ENCODE results near the gene ATP6V1G2. TPM values are rescaled to one million over a fixed set of nuclear protein-coding genes. Genes with fewer than 3 reads are reported as not detected.

The ATP6V1G2 gene
- total and polyA plus RNA-seq, 2 of the 4 experiments (the other 2 are of a cell fraction) = 1.4 to 6.5 TPM

DNA sequence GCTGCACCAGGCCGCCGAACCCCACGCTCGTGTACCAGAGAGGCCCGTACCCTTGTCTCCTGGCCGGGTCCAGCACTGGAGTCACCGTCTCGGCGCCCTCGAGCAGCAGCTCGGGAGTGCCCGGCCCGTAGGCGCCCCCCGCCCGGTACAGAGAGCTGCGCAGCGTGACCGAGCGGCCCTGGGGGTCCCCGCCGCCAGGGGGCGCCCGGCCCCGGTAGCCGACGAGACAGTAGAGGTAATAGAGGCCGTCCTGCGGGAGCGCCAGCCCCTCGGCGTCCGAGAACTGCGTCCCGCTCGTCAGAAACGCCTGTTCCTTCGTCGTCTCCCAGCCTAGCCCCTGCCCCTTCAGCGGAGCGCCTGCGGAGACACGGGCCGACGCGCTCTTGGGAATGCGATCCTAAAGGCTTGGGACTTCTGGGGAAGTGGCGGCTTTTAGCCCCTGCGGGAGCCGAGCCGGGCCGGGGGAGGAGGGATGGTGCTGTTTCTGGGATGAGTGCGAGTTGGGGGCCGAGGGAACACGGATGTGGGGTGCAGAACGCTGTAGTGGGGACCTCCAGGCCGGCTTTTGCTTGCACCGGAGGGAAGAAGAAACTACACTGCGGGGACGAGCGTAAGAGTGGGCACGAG, 34.5 kb upstream of the ATP6V1G2 start:
- intact Hi-C loops (cut with micrococcal nuclease) = loop anchor here (2.0 to 5.0 kb wide), 2 partner anchors 18 to 34 kb away; partner anchors contain the start of genes ATP6V1G2 and NFKBIL1
- Histone ChIP-seq H4K5ac (ENCODE audit: low read depth, low read length) (peak overlapping the region; percentile 62), H3K9me3 (ENCODE audit: control insufficient read depth, insufficient read depth, low read length) (no peaks in the 10 kb centered on the region), H3K18ac (ENCODE audit: low read depth, low read length) (peak overlapping the region; percentile 33; the same call in 1 of the 2 replicates), H3K27ac (ENCODE audit: insufficient read depth, low read length) (peak overlapping the region; percentile 58; the same call in 1 of the 2 replicates), H2AFZ (replicated peaks; ENCODE audit: low read length, poor library complexity) (peak overlapping the region; percentile 98), H4K91ac (ENCODE audit: insufficient read depth, low read depth, low read length) (peak overlapping the region; percentile 48; the same call in 1 of the 2 replicates), H3K9me1 (ENCODE audit: insufficient read depth, low read length) (no peaks in the 10 kb centered on the region; the same call in 1 of the 2 replicates), H3K27me3 (ENCODE audit: control insufficient read depth, insufficient read depth, low read length) (peaks cover 12% of the 10 kb centered on the region), H3K9ac (ENCODE audit: low read depth, low read length) (peak overlapping the region; percentile 77), H2AK5ac (ENCODE audit: low read depth, low read length) (no peak overlapping the region; the same call in 1 of the 2 replicates), H2BK15ac (ENCODE audit: low read depth, low read length) (no peak overlapping the region), H2BK20ac (ENCODE audit: low read depth, low read length) (no peak overlapping the region), H3K23ac (ENCODE audit: low read depth, low read length) (peak overlapping the region; percentile 86), H2BK120ac (ENCODE audit: low read depth, low read length) (peak overlapping the region; percentile 59; the same call in 1 of the 2 replicates), H3K36me3 (ENCODE audit: control insufficient read depth, insufficient read depth, low read length) (no peaks in the 10 kb centered on the region), H2BK5ac (ENCODE audit: low read depth, low read length, poor library complexity, severe bottlenecking) (no peak overlapping the region), H2AK9ac (replicated peaks; ENCODE audit: low read depth, low read length, poor library complexity) (peak overlapping the region; percentile 69), H3K4me1 (ENCODE audit: control insufficient read depth, insufficient read depth, low read length) (peaks cover 4% of the 10 kb centered on the region; the same call in 1 of the 2 replicates), H3K56ac (ENCODE audit: extremely low read depth, insufficient read depth, low read length) (peak overlapping the region; percentile 52; the same call in 1 of the 2 replicates), H4K20me1 (ENCODE audit: insufficient read depth, low read length) (no peaks in the 10 kb centered on the region), H3K4me3 (ENCODE audit: insufficient read depth, low read depth, low read length) (peak overlapping the region; percentile 82), H3K79me1 (ENCODE audit: low read depth in 1 of 2, low read length in 2 of 2) (no peaks in the 10 kb centered on the region), H3K4me2 (ENCODE audit: low read depth, low read length) (peak overlapping the region; percentile 76), H3K14ac (replicated peaks; ENCODE audit: low read depth, low read length) (peak overlapping the region; percentile 95), H4K8ac (ENCODE audit: low read depth in 2 of 2, low read length in 2 of 2) (peak overlapping the region; percentile 51 to 93), H3K4ac (ENCODE audit: low read depth, low read length) (peak overlapping the region; percentile 83)
- no TSS peak for BruUV-seq (replicated peaks)
- ChIA-PET POLR2A (ENCODE audit: unreplicated experiment) (interaction anchor here (1.0 kb wide), 1 partner anchor 34 kb away, joined by 3 read pairs; the partner anchor contains the start of gene NFKBIL1), CTCF (interaction anchor here (0.6 to 1.4 kb wide), 9 partner anchors 8 to 31 kb away, joined by 3 to 6 read pairs (median 3); no protein-coding TSS in a partner anchor)
- ATAC-seq (ENCODE audit: low read depth) = peak; percentile 99
- 1% methylated on average over 51 of the region's 62 CpGs; no CpG with 5 or more reads in 1 of the 2 experiments for WGBS, 2 experiments (ENCODE audit: extremely low coverage in 2 of 2, insufficient read length in 1 of 2)
- dilution Hi-C loops (cut with HindIII; ENCODE audit: low sequenced_read_pairs, unreplicated experiment) = no loop called here
- in situ Hi-C loops (cut with MboI; ENCODE audit: low sequenced_read_pairs) = no loop called here
- peak; percentile 71 for DNase-seq
- no peak for TF ChIP-seq BHLHE40 (IDR thresholded peaks at IDR 0.05; ENCODE audit: low read depth, low read length)
- no peak for TF ChIP-seq CEBPB (IDR thresholded peaks at IDR 0.05; ENCODE audit: low read depth, low read length)
- TF ChIP-seq RAD21 (IDR thresholded peaks at IDR 0.05; ENCODE audit: low read length) = peak; percentile 60
- no peak for TF ChIP-seq FOS (IDR thresholded peaks at IDR 0.05; ENCODE audit: low read depth, low read length)
- TF ChIP-seq CHD1 (IDR thresholded peaks at IDR 0.05; ENCODE audit: low read depth, low read length) = no peak
- TF ChIP-seq POLR2A (IDR thresholded peaks at IDR 0.05; ENCODE audit: low read depth, low read length) = no peak
- TF ChIP-seq, protein P1, sequence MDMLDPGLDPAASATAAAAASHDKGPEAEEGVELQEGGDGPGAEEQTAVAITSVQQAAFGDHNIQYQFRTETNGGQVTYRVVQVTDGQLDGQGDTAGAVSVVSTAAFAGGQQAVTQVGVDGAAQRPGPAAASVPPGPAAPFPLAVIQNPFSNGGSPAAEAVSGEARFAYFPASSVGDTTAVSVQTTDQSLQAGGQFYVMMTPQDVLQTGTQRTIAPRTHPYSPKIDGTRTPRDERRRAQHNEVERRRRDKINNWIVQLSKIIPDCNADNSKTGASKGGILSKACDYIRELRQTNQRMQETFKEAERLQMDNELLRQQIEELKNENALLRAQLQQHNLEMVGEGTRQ (IDR thresholded peaks at IDR 0.05; ENCODE audit: low read depth, low read length) = no peak
- no peak for TF ChIP-seq MAFK (IDR thresholded peaks at IDR 0.05; ENCODE audit: low read depth, low read length)
- TF ChIP-seq, protein P2, sequence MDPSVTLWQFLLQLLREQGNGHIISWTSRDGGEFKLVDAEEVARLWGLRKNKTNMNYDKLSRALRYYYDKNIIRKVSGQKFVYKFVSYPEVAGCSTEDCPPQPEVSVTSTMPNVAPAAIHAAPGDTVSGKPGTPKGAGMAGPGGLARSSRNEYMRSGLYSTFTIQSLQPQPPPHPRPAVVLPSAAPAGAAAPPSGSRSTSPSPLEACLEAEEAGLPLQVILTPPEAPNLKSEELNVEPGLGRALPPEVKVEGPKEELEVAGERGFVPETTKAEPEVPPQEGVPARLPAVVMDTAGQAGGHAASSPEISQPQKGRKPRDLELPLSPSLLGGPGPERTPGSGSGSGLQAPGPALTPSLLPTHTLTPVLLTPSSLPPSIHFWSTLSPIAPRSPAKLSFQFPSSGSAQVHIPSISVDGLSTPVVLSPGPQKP (IDR thresholded peaks at IDR 0.05; ENCODE audit: borderline replicate concordance, low read depth, low read length) = no peak
- TF ChIP-seq MAZ (IDR thresholded peaks at IDR 0.05; ENCODE audit: borderline replicate concordance, low read depth, low read length) = peak; percentile 69; the same call in 1 of the 2 replicates
- TF ChIP-seq RCOR1 (IDR thresholded peaks at IDR 0.05; ENCODE audit: insufficient replicate concordance, low read length) = no peak
- TF ChIP-seq, protein P3, sequence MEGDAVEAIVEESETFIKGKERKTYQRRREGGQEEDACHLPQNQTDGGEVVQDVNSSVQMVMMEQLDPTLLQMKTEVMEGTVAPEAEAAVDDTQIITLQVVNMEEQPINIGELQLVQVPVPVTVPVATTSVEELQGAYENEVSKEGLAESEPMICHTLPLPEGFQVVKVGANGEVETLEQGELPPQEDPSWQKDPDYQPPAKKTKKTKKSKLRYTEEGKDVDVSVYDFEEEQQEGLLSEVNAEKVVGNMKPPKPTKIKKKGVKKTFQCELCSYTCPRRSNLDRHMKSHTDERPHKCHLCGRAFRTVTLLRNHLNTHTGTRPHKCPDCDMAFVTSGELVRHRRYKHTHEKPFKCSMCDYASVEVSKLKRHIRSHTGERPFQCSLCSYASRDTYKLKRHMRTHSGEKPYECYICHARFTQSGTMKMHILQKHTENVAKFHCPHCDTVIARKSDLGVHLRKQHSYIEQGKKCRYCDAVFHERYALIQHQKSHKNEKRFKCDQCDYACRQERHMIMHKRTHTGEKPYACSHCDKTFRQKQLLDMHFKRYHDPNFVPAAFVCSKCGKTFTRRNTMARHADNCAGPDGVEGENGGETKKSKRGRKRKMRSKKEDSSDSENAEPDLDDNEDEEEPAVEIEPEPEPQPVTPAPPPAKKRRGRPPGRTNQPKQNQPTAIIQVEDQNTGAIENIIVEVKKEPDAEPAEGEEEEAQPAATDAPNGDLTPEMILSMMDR (conservative IDR thresholded peaks at IDR 0.05; ENCODE audit: low read depth, low read length) = peak; percentile 93
- no peak for TF ChIP-seq NFE2L2 (IDR thresholded peaks at IDR 0.05; ENCODE audit: low read depth, low read length)
- TF ChIP-seq RFX5 (IDR thresholded peaks at IDR 0.05; ENCODE audit: low read depth, low read length) = no peak
